ENCODE data around the gene PCP2.

Gene PCP2

GRCh38 chr19:7643031-7643415 lies 9.5 kb upstream of the PCP2 start:
- TF ChIP-seq CTCF (IDR thresholded peaks at IDR 0.05; ENCODE audit: borderline replicate concordance, insufficient read depth, low read depth, low read length): no peak
- H3K4me3 ChIP-seq (ENCODE audit: low read depth, low read length): no peak overlapping the region

- TF ChIP-seq CTCF (IDR thresholded peaks at IDR 0.05; ENCODE audit: borderline replicate concordance, insufficient read depth, low read depth, low read length): no peak
- no peak overlapping the region for H3K4me3 ChIP-seq (ENCODE audit: low read depth, low read length)
These were observed 8.9 kb upstream of the PCP2 start for GRCh38 chr19:7642295-7643030.

- no peak for TF ChIP-seq CTCF (IDR thresholded peaks at IDR 0.05; ENCODE audit: borderline replicate concordance, insufficient read depth, low read depth, low read length)
- no peak overlapping the region for H3K4me3 ChIP-seq (ENCODE audit: low read depth, low read length)
These were observed 8.1 kb upstream of the PCP2 start for GRCh38 chr19:7641290-7642276.

- TF ChIP-seq CTCF (IDR thresholded peaks at IDR 0.05; ENCODE audit: borderline replicate concordance, insufficient read depth, low read depth, low read length): no peak
- no peak overlapping the region for H3K4me3 ChIP-seq (ENCODE audit: low read depth, low read length)
These were observed 7.3 kb upstream of the PCP2 start for GRCh38 chr19:7640803-7641202.

GRCh38 chr19:7639863-7640348 lies 6.4 kb upstream of the PCP2 start:
- H3K4me3 ChIP-seq (ENCODE audit: low read depth, low read length): no peak overlapping the region
- no peak for TF ChIP-seq CTCF (IDR thresholded peaks at IDR 0.05; ENCODE audit: borderline replicate concordance, insufficient read depth, low read depth, low read length)

GRCh38 chr19:7638802-7639465 lies 5.4 kb upstream of the PCP2 start:
- H3K4me3 ChIP-seq (ENCODE audit: low read depth, low read length): no peak overlapping the region
- TF ChIP-seq CTCF (IDR thresholded peaks at IDR 0.05; ENCODE audit: borderline replicate concordance, insufficient read depth, low read depth, low read length): no peak
